HG02678 (cell line): Measurements from ENCODE around the gene CELF6.
A peak's percentile ranks its signal among the peaks of the same experiment; 100 is the strongest.
"Not testable (repeated sequence)": the region's sequence is repeated elsewhere in the genome, so short reads cannot be mapped to it uniquely, and the experiment has no call there.

Experiments
- ATAC-seq: cut with Tn5 transposase; IDR thresholded peaks from one replicate; pipeline ENCODE4 v1.9.1; 2021; ENCODE audit warnings: mild to moderate bottlenecking, moderate library complexity; ENCODE audit not compliant: unreplicated experiment

The CELF6 gene

GRCh38 chr15:72318408-72318942, 1.5 kb downstream of the CELF6 start:
- no peak for ATAC-seq

- no peak for ATAC-seq
Measured at GRCh38 chr15:72315706-72316370, 4.1 kb downstream of the CELF6 start.

- no peak for ATAC-seq
Measured at GRCh38 chr15:72313881-72314280, 6.1 kb downstream of the CELF6 start.

GRCh38 chr15:72313448-72313840, 6.5 kb downstream of the CELF6 start:
- ATAC-seq: no peak

- peak; percentile 67 for ATAC-seq
Measured at GRCh38 chr15:72312605-72313447, 7.1 kb downstream of the CELF6 start.

- ATAC-seq: no peak
Measured at GRCh38 chr15:72307026-72307425, 12.9 kb downstream of the CELF6 start.

GRCh38 chr15:72306211-72306785, 13.7 kb downstream of the CELF6 start:
- ATAC-seq: no peak

- ATAC-seq: no peak
Measured at GRCh38 chr15:72304596-72304995, 15.4 kb downstream of the CELF6 start.

GRCh38 chr15:72302955-72303354, 17.0 kb downstream of the CELF6 start:
- no peak for ATAC-seq

GRCh38 chr15:72289597-72290325, 30.2 kb downstream of the CELF6 start:
- ATAC-seq: no peak

GRCh38 chr15:72288796-72289596, 31.0 kb downstream of the CELF6 start:
- no peak for ATAC-seq

- no peak for ATAC-seq
Measured at GRCh38 chr15:72285927-72286516, 33.9 kb downstream of the CELF6 start.

GRCh38 chr15:72285402-72285801, 34.6 kb downstream of the CELF6 start:
- no peak for ATAC-seq

GRCh38 chr15:72284781-72285180, 35.2 kb downstream of the CELF6 start:
- no peak for ATAC-seq

GRCh38 chr15:72281713-72282112, 38.2 kb downstream of the CELF6 start:
- no peak for ATAC-seq

GRCh38 chr15:72280751-72281150, 39.2 kb downstream of the CELF6 start:
- no peak for ATAC-seq

- no peak for ATAC-seq
Measured at GRCh38 chr15:72278737-72279136, 41.2 kb downstream of the CELF6 start.

GRCh38 chr15:72276326-72276700, 43.6 kb downstream of the CELF6 start:
- ATAC-seq: no peak

- not testable (repeated sequence) for ATAC-seq
Measured at GRCh38 chr15:72275635-72276325, 44.2 kb downstream of the CELF6 start.
